Glomerular visceral epithelial cell (primary cell): ENCODE data around the gene PRKCZ.

ENCODE experiments used
- DNase-seq: peaks from one replicate; pipeline ENCODE4 v3.0.0-alpha.2; 2016; ENCODE audit errors: extremely low spot score

The PRKCZ gene

GRCh38 chr1:2061065-2061778 is 11.0 kb downstream of the PRKCZ start:
- DNase-seq = peak; percentile 16

GRCh38 chr1:2065699-2066098 is 15.5 kb downstream of the PRKCZ start:
- DNase-seq = no peak

GRCh38 chr1:2067393-2067792 is 17.2 kb downstream of the PRKCZ start:
- no peak for DNase-seq

DNA sequence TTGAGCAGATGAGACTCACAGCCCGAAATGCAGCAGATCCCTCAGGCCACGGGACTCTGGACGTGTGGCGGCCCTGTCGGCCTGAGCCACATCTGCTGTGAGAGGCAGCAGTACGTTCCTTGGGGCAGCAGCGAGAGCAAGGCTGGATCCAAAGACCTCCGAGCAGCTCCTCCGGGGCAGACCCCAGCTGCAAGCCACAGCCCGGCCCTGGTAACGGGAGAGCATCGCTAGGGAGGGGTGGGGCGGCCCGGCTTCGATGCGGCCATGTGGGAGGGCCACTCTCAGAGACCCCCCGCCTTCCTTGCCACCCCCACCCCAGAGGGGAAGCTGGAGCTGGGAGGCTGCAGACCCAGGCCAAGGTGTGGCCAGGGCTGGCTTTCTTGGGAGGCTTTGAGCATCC is 17.8 kb downstream of the PRKCZ start:
- no peak for DNase-seq

- no peak for DNase-seq
Measured at GRCh38 chr1:2068951-2069350, 18.7 kb downstream of the PRKCZ start.

- no peak for DNase-seq
Measured at GRCh38 chr1:2070016-2070415, 19.8 kb downstream of the PRKCZ start.

- no peak for DNase-seq
Measured at GRCh38 chr1:2070800-2071530, 20.8 kb downstream of the PRKCZ start.

GRCh38 chr1:2072109-2072806 is 22.0 kb downstream of the PRKCZ start:
- no peak for DNase-seq

DNA sequence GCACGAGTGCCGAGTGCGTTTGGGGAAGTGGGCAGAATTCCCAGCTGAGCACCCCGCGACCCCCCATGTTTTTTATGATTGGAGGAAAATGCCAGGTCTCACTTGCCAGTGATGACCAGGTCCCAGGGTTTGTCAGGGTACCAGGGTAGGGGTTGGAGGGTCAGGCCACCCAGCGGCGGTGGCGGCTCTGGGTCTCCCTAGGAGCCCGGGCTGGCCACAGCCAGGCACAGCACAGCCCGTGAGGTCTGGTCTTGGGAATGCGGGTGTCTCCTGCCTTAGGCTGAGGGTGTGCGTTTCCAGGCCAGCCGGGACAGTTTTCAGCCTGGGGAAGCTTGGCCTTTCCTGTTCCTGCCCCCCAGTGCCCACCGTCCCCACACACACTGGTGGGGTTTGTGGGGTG is 22.7 kb downstream of the PRKCZ start:
- DNase-seq = no peak

GRCh38 chr1:2073382-2074230 is 23.4 kb downstream of the PRKCZ start:
- no peak for DNase-seq

DNA sequence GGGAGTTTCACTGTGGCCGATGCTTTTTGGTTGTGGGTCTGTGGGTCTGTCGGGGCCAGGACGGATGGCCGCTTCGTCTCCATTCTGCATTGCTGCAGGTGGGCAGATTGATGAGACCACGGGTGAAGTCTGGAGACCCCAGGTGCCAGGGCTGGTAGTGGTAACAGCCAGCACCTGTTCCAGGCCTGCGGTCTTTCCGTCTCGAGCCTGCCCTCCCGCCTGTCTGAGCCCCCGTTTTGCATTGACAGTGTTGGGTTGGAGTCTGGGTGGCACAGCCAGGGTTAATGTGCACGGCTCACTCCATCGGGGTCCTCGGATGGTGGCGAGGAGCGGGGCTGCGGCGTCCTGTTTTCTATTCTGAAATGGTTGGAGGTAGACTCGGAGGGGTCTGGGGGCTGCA is 24.2 kb downstream of the PRKCZ start:
- DNase-seq = no peak

DNA sequence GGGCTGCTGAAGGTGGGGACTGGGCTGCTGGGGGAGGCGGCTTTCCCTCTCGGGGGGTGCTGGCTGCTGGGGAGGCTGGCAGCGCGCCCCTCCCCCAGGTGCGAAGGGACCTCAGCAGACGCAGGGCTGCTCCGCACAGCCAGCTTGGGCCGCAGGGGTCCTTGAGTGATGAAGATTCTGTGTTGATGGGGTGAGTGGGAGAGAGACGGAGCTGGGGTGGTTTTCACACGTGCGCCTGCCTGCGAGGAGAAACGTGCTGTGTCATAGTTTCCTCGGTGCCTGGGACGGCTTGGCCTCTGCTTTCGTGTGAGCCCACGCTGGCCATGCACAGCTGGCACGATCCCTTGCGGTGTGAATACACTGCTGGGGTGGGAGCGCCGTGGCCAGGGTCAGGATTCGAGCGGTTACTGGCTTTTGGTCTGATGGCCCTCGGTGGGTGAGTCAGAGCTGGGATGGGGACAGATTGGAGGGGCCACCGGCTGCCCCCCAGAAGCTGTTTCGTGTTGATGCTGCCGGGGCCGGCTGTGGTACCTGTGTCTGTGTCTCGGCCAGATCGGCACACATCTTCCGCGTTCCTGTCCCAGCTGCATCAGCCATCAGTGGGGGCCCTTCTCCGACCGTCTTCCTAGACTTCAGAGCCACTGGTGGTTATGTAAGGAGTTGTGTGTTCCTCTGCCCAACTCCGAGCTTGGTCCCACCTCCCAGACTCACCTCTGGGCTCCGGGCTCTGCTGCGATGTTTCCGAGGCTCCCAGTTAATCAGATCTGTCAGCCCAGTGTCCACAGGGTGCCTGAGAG is 24.9 kb downstream of the PRKCZ start:
- DNase-seq = no peak

DNA sequence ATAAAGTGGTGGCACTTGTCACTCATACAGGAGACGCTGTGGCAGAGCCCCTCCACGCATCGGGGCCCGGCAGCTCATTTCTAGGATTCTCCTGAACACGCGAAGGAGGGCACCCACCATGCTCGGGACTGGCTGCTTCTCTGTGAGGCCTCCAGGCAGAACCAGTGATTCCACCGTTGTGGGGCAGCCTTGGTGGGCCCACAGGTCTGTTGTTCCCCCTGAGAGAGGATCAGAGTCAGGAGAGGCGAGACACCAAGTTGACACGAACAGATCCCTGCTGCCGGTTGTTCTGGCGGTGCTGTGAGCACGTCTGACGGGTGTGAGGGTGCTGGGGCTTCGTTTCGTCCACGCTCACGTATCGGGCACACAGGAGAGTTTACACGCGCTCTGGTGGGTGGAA is 26.6 kb downstream of the PRKCZ start:
- no peak for DNase-seq

DNA sequence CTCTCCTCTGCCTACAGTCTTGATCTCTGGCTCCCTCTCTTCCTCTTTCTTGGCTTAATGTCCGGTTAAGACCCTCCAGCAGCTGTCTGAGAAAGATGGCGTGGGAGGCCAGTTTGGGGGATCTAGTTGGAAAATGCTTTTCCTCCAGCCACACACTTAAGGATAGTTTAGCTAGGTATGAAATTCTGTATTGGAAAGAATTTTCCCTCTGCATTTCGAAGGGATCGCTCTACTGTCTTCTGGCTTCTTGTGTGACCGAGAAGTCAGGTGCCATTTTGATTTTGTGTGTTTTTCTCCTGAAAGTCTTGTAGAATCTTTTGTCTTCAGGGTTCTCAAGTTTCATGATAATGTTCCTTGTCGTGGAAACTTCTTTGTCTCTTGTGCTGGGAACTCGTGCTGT is 28.0 kb downstream of the PRKCZ start:
- DNase-seq = no peak

- DNase-seq = no peak
Measured at GRCh38 chr1:2079396-2080085, 29.3 kb downstream of the PRKCZ start.

GRCh38 chr1:2080140-2080539 is 29.9 kb downstream of the PRKCZ start:
- no peak for DNase-seq

- no peak for DNase-seq
Measured at GRCh38 chr1:2080884-2081283, 30.7 kb downstream of the PRKCZ start.

- no peak for DNase-seq
Measured at GRCh38 chr1:2081326-2081885, 31.2 kb downstream of the PRKCZ start.

DNA sequence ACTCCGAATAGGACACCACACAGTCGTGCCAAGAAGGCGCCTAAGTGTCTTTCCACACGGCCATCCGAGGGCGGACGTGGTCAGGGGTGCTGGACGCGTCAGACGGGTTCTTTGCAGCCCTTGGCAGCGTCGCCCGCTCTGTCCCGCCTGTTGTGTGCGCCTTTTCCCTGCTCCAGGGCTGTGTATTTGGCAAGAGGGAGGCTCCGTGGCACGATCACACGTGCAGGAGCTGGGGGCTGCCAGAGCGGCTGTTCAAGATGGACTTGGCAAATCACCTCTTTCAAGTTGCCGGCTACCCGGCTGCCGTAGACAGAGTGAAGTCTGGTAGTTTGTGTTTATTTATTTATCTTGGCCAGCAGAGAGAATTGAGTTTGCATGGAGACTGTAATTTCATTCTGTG is 31.9 kb downstream of the PRKCZ start:
- DNase-seq = no peak

DNA sequence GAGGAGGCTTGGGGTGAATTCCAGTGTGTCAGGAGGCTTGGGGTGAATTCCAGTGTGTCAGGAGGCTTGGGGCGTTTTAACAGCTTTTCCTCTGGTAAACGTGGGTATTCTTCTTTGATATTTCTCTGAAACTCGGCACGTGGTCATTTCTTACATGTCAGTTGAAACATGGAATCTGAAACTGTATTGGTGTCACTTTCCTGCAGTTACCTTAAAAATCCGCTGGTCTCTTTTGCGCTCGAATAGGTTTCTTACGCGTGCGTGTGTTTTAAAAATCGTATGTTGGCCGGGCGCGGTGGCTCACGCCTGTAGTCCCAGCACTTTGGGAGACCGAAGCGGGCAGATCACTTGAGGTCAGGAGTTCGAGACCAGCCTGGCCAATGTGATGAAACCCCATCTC is 33.5 kb downstream of the PRKCZ start:
- DNase-seq = no peak
